MM.1S (cell line): ENCODE data around the gene WDFY2.

ENCODE experiments used
- EZH2 ChIP-seq: fragments of 300-600 bp; sonication (generic); optimal IDR thresholded peaks from 2 replicates; pipeline ENCODE3; 2017; ENCODE audit warnings: low read depth, mild to moderate bottlenecking, antibody characterized with exemption, low read length, mixed read lengths
- TF ChIP-seq, protein P1 (sequence below): fragments of 300-600 bp; sonication (generic); IDR thresholded peaks from 2 replicates; pipeline ENCODE4 v1.5.1; 2016; ENCODE audit warnings: antibody characterized with exemption, low read length, mixed read lengths

DNA sequence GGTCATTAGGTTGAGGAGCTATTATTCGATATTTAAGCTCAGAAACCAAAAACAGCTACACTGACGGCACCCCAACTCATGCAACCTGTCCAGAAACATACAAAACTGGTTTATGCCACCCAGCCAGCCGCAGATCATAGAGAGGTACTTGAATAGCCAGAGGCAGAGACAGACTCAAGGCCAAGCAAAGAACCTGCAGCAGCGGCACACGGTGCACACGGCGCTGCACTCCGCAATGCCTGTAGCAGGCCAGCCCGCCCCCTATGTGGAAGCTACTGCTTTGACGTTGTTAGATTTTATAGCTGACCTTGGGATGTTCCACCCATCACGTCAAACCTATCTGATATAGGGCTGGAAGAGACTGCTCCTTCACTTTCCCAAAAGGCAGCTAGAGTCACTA is 231.6 kb downstream of the WDFY2 start:
- TF ChIP-seq, protein P1, sequence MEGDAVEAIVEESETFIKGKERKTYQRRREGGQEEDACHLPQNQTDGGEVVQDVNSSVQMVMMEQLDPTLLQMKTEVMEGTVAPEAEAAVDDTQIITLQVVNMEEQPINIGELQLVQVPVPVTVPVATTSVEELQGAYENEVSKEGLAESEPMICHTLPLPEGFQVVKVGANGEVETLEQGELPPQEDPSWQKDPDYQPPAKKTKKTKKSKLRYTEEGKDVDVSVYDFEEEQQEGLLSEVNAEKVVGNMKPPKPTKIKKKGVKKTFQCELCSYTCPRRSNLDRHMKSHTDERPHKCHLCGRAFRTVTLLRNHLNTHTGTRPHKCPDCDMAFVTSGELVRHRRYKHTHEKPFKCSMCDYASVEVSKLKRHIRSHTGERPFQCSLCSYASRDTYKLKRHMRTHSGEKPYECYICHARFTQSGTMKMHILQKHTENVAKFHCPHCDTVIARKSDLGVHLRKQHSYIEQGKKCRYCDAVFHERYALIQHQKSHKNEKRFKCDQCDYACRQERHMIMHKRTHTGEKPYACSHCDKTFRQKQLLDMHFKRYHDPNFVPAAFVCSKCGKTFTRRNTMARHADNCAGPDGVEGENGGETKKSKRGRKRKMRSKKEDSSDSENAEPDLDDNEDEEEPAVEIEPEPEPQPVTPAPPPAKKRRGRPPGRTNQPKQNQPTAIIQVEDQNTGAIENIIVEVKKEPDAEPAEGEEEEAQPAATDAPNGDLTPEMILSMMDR, result no peak
- TF ChIP-seq EZH2, result no peak
